Superior temporal gyrus (tissue), 1 donor: Measurements from ENCODE around the gene SYNRG.

Experiments used
- DNase-seq: peaks from one replicate; pipeline ENCODE4 v3.0.0-alpha.2; 2016; ENCODE audit errors: extremely low spot score

SYNRG gene

GRCh38 chr17:37476431-37477120 lies 132.6 kb downstream of the SYNRG start:
- peak; percentile 25 for DNase-seq

GRCh38 chr17:37475731-37476420 lies 133.3 kb downstream of the SYNRG start:
- no peak for DNase-seq

GRCh38 chr17:37470181-37470580 lies 139.0 kb downstream of the SYNRG start:
- DNase-seq: no peak

GRCh38 chr17:37466471-37466870 lies 142.7 kb downstream of the SYNRG start:
- no peak for DNase-seq

- DNase-seq: no peak
Measured at GRCh38 chr17:37465069-37465616, 144.1 kb downstream of the SYNRG start.
